Glomerular endothelial cell (primary cell): ENCODE results near the gene ABLIM1. TPM values are rescaled to one million over a fixed set of nuclear protein-coding genes. Genes with fewer than 3 reads are reported as not detected.

Source experiments
- DNase-seq: peaks from one replicate; pipeline ENCODE4 v3.0.0-alpha.2; 2011; ENCODE audit warnings: low read depth, low spot score; ENCODE audit errors: extremely low read depth
- total RNA-seq: library from RNA; depleted of rRNA; stranded (reverse); fragments of >200 nt; gene quantifications from 2 replicates; pipeline ENCODE4 v1.2.3, GENCODE V29; 2015

Gene ABLIM1
- total RNA-seq, 1 donor from 2014 or later: 87.4 TPM

- no peak for DNase-seq
Measured at GRCh38 chr10:114430688-114431413, 227.2 kb downstream of the ABLIM1 start.

- no peak for DNase-seq
Measured at GRCh38 chr10:114429581-114430335, 228.3 kb downstream of the ABLIM1 start.

GRCh38 chr10:114427124-114427852, 230.8 kb downstream of the ABLIM1 start:
- DNase-seq: no peak

GRCh38 chr10:114426476-114426875, 231.6 kb downstream of the ABLIM1 start:
- no peak for DNase-seq

GRCh38 chr10:114420811-114421485, 237.1 kb downstream of the ABLIM1 start:
- no peak for DNase-seq

GRCh38 chr10:114418109-114418508, 240.0 kb downstream of the ABLIM1 start:
- DNase-seq: no peak

GRCh38 chr10:114412907-114413797, 244.9 kb downstream of the ABLIM1 start:
- no peak for DNase-seq

GRCh38 chr10:114408968-114409444, 249.1 kb downstream of the ABLIM1 start:
- no peak for DNase-seq

GRCh38 chr10:114408112-114408967, 249.7 kb downstream of the ABLIM1 start:
- no peak for DNase-seq

GRCh38 chr10:114406455-114406854, 251.6 kb downstream of the ABLIM1 start:
- no peak for DNase-seq

GRCh38 chr10:114405011-114405350, 253.1 kb downstream of the ABLIM1 start:
- DNase-seq: no peak

GRCh38 chr10:114404171-114405010, 253.7 kb downstream of the ABLIM1 start, which contains the start of gene AFAP1L2:
Gene AFAP1L2, minus strand, starts transcription at chr10:114404502. Its CDS starts 47 bp downstream, at chr10:114404455.
- DNase-seq: no peak

GRCh38 chr10:114403541-114404161, 254.4 kb downstream of the ABLIM1 start:
- no peak for DNase-seq

- DNase-seq: no peak
Measured at GRCh38 chr10:114402871-114403540, 255.1 kb downstream of the ABLIM1 start.

- no peak for DNase-seq
Measured at GRCh38 chr10:114402233-114402632, 255.8 kb downstream of the ABLIM1 start.

GRCh38 chr10:114401195-114401791, 256.8 kb downstream of the ABLIM1 start:
- DNase-seq: no peak

- DNase-seq: no peak
Measured at GRCh38 chr10:114400091-114400490, 258.0 kb downstream of the ABLIM1 start.
